ENCODE results near the gene FBXO28.
"Not testable (repeated sequence)": the region's sequence is repeated elsewhere in the genome, so short reads cannot be mapped to it uniquely, and the experiment has no call there.

The FBXO28 gene, protein sequence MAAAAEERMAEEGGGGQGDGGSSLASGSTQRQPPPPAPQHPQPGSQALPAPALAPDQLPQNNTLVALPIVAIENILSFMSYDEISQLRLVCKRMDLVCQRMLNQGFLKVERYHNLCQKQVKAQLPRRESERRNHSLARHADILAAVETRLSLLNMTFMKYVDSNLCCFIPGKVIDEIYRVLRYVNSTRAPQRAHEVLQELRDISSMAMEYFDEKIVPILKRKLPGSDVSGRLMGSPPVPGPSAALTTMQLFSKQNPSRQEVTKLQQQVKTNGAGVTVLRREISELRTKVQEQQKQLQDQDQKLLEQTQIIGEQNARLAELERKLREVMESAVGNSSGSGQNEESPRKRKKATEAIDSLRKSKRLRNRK

DNA sequence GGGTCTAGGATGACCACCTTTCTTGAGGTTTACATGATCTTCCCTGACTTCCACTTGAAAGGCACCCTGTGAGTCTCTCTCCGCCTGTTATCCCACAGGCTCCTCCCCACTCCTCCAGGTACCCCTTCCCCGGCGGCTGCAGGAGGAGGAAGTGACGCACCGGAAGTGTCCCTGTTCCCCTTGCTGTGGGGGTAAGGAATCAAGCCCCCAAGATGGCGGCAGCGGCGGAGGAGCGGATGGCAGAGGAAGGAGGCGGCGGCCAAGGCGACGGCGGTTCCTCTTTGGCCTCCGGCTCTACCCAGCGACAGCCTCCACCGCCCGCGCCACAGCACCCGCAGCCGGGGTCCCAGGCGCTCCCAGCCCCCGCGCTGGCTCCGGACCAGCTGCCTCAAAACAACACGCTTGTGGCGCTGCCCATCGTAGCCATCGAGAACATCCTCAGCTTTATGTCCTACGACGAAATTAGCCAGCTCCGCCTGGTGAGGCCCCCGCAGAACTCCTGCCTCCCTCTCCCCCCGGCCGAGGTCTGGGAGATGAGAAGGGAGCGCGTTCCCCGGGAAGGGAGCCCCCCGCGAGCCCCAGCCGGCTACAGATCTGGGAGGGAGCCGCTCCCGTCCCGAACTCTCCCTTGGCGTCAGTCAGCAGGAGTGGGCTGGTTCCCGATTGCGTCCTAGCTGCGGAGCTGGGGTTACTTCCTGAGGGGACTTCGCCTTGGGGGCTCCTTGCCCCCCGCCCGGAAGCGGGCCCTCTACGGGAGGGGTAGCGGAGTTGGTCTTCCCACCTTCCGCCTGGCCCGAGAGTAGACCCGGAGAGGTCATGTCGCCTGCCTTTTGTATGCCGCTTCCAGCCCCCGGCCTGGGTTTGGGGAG is at the start of gene FBXO28:
FBXO28 (plus strand) TSS at position 194 of the 869 bp plus-strand sequence; CDS start at position 213, 19 bp downstream.
- peak; percentile 94 for DNase-seq

DNA sequence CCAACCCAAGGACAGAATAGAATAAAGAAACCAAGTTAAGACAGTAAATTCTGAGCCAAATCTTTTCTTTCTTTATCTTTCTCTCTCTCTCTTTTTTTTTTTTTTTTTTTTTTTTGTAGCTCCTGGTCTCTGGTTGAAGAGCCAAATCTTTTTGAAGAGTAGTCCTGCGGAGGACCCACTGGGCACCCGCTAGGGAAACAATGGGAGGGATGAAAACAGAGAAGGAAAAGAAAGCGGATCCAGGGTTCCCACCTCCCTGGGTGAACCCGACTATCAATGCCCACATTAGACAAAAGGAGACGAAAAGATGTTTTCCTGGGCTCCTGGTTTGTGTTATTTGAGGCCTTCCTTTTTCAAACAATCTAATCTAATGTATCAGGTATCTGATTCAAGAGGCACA is 49.8 kb upstream of the FBXO28 start:
- no peak for DNase-seq

DNA sequence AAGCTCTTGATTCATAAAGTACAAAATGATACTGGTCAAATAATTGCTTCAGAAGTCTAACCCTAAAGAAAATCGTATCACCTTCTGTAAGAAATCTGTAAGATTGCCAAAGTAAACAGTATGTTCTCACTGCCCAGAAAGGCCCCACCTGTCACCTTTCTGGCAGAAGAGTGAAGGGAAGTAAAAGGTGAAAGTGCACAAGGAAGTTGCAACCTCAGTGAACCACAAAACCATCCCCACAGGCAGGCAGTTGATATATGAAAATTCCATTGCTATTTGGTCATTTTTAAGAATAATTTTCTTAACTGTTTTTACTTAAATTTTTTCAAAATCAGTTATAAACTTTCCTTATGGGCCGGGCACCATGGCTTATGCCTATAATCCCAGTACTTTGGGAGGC is 48.5 kb upstream of the FBXO28 start:
- DNase-seq: no peak

DNA sequence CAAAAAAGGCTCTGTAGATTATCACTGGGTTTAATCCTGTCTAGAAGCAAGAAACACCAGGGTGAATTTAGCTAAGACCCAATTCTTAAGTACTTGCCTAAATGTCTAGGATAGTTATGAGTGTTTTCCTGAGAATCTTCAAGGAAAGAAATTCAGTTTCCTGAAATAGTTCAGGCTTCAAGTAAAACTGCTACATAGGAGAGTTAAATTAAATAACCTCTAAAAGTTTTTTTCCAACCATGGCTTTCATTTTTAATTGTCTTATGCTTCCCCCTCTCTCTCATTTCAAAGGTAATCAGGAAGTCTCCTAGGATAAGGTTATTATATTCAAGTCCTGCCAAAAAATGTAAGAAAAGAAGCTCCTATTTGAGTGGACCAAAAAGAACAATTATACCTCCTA is 46.7 kb upstream of the FBXO28 start:
- DNase-seq: no peak

DNA sequence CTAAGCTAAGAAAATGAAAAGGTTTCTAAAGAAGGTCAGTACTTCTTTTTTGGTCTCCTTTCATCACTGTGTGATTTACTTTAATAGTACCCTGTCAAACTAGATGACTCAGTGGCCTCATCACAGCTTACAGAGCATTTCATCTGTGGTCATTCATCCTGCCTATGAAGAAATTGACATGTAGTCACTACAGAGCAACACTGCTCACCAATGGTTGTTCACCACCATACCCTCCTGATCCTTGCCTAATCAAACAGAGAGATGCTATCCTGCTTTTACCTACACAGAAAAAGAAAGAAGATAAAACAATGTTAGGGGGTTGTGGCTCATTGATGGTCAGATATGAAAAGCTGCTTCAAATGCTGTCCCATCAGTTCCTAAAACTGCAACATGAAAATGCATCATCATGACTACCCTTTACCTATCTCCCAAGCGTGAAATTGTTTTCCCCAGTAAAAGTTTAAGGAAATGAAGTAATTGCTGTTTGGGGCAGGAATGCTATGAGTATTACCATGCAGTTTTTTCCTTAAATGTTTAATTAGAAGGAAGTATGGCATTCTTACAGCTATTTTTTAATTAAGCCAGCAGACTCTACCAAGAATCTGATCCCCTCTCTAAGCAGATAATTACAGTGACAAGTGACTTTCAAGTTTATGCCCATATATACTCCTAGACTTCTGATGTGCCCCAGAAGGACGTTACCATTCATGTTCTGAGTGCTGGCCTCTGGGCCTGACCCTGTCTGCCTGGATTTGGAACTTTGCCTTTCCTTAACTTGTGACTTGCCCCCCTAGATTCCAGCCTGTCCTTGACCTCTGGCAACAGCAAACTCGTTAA is 46.1 kb upstream of the FBXO28 start:
- DNase-seq: no peak

DNA sequence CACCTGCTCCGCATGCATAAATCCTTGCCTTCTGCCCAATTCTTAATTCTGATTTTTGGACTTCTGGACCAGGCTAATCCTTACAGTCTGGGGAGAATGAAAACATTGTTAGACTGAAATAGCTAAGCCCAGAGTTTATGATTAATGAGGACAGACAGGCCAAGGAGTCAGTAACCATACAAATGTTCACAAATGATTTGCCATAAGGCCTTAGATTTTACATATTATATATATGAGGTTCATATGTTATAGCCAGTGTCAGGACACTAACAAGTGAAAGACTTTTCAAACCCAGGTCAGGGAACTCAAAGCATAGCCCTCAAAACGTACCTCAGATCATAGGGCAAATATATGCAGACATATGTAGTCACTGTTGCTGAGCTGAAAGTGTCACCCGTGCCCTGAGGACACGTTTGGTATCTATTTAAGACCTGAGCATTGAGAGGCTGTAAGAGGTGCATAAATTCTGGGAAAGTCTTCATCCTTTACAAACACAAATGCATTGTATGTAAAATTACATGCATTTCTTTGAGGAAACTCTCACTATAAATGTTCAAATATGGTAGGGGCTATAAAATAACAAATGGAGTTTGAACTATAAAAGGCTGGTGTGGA is 45.3 kb upstream of the FBXO28 start:
- DNase-seq: no peak

DNA sequence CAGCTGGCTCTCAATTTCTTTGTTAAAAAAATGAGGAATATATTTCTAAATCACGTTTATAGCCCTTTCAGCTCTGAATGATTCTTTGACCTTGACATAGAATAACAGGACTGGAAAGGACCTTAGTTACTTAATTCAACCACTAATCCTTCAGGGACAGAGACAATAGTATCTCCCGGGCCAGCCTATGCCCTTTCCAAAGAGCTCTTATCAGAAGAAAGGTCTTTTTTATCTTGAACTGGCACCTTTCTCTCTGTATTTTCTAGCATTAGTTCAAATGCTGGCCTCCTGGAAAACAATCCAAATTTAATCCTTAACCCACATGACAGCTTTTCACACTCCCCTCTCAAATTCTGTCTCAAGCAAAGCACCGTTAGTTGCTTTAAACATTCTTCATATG is 44.8 kb upstream of the FBXO28 start:
- DNase-seq: no peak

DNA sequence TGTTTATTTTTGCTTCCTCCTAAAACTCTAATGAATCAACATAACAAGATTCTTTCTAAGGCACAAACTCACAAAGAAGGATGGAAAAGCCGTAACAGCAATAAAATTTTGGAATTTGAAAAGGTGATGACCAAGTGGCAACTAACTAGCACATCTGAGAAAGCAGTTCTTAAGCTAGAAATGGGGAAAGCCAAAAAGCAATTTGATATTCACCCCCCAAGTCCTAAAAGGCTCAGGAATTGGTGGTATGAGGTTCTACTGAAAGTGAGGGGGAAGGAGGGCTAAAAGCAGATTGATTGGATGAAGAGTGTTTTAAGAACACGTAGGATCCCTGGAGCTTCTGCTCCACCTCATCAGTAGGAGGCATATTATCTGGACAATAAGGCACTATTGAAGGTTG is 43.4 kb upstream of the FBXO28 start:
- DNase-seq: no peak

DNA sequence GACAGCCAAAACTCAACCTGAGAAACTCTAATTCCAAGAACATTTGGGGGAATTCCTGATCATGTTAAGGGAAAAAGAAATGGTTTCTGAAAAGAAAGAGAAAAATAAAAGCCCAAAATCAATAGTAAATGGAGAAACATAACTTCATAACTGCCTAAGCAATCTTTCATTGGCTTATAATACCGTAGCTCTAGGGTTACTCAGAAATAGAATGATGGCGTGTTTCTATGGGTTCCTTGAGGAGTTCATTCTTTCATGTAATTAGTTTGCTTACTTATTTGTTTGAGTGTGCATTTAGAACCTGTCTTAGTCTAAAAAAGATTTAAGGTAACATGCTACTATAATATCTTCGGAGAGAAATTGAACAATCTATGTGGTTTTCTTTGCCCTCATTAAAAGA is 37.5 kb upstream of the FBXO28 start:
- DNase-seq: no peak

DNA sequence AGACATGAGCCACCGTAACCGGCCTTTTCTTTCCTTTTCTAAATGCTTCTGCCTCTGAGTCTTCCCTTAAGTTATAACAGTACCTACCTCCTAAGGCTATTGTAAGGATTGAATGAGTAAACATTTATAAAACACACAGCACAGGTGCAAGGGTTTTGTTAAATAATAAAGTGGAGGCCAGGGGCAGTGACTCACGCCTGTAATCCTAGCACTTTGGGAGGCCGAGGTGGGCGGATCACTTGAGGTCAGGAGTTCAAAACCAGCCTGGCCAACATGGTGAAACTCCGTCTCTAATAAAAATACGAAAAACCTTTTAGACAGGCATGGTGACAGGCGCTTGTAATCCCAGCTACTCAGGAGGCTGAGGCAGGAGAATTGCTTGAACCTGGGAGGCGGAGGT is 34.3 kb upstream of the FBXO28 start:
- DNase-seq: not testable (repeated sequence)

DNA sequence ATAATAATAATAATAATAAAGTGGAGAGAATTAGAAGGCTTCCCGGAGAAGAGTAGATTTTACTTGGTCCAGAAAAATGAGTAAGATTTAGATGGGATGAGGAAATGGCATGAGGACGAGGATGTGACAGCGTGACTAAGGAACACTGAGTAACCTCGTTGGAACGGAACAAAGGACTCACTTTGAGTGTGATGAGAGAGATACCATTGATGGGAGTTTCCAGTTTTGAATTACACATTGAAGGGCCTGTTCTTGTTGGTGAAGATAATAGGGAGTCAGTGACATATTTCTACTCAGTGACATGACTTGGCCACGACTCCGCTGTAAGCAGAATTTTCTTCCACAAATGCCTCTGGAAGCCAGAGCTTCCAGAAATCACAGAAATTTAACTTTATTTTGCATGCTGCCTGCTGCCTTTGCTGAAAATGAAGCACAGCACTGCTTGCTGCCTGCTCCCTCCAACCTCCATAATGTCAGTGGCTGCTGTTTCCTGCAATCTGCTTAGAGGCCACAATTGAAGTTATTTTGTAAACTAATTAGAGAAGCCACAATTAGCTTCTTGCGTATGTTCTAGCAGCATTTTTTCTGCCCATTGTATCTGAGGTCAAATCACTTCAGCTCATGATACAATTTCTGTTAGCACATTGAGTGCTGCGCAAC is 33.7 kb upstream of the FBXO28 start:
- DNase-seq: no peak

DNA sequence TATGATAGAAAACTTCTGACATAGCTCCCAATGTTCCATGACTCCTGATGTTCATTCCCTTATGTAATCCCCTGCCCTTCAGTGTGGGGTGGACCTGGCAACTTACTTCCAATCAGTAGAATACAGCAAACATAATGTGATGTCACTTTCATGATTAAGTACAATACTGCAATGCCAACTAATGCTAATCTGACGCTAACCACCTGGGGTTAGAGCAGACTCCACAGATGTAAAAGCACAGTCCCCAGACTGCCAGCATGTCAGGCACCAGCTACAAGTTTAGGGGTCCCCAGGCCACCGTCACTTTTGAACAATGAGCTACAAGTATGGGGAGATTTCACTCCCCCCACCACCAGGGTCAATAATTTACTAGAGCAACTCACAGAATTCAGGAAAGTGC is 32.3 kb upstream of the FBXO28 start:
- no peak for DNase-seq

DNA sequence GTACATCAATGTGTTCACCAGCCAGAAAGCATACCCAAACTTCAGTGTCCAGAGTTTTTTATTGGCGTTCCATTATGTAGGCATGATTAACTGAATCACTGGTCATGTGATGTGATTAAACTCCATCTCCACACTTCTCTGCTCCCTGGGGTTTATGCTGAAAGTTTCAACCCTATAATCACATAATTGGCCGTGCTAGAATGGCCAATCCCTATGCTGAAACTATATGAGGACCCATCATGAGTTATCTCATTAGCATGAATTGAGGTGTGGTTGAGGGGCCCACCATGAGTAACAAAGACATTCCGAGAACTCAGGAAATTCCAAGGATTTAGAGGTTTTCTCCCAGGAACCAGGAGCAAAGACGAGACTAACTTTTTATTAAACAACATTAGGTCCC is 31.8 kb upstream of the FBXO28 start:
- DNase-seq: no peak

DNA sequence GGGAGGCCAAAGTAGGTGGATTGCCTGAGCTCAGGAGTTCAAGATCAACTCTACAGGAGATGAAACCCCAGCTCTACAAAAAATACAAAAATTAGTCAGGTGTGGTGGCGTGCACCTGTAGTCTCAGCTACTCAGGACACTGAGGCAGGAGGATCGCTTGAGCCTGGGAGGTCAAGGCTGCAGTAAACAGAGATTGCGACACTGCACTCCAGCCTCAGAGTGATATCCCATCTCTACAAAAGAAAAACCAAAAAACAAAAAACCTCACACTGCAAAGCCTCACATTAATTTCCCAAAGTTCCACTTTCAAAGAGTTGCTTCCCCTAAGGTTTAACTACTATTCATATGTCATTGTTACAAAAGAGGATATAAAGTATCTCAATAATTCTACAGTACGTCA is 29.0 kb upstream of the FBXO28 start:
- no peak for DNase-seq

DNA sequence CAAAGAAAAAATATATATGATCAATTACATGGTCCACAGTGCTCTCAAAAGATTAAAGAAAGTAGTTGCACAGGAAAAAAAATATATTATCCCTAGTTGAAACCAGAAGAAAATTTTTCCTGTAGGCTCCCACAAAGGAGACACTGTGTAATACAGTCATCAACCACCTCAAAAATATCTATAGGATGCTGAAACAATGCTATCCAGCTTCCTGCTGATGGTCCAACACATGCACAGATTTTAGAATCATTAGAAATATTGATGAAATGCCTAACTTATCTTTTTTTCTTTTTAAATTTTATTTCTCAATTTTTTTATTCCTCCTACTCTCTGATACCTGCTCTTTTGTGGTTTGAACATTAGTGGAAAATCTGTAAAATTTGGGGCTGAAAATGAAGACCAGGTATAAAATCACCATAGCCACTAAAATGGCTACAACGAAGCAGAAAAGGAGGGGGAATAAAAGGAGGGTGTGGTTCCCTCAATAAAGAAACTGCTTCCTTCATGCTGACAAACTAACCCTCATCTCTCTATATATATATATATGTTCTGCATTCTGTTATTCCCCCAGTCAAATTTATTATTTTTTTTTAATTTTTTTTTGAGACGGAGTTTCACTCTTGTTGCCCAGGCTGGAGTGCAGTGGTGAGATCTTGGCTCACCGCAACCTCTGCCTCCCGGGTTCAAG is 28.3 kb upstream of the FBXO28 start:
- no peak for DNase-seq

DNA sequence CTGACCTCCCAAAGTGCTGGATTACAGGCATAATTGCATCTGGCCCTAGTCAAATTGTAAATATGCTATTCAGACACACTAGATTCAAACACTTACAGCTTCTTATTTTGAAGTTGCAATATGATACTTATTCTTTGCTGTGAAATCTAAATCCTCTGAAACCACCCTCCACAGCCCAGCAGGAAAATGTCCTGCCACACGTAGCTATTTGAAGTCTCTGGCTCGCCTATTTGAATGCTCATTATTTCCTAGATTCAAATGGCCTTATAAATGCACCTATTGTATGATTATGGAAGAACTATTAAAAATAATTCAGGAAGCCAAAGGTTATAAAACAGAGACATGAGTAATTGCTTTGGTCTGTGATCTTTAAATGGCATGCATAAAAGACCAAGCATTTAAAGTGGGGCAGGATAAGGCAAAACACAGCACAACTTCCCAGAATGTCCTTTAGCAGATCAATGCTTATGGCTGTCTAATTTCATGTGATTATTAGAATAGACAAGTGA is 26.6 kb upstream of the FBXO28 start:
- DNase-seq: no peak

DNA sequence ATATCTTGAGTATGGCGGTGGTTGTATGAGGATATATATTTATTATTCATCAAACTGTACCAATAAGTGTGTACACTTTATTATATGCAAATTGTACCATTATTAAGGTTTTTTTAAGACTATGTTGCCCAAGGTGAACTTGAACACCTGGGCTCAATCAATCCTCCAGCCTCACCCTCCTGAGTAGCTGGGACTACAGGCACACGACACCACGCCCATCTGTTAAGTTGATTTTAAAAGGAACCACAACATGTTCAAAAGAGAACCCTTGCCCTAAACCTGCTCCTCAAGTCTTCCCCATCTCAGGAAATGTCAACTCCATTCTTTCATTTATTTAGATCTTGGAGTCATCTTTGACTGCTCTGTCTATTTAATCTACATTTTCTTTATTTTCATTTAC is 24.3 kb upstream of the FBXO28 start:
- no peak for DNase-seq

DNA sequence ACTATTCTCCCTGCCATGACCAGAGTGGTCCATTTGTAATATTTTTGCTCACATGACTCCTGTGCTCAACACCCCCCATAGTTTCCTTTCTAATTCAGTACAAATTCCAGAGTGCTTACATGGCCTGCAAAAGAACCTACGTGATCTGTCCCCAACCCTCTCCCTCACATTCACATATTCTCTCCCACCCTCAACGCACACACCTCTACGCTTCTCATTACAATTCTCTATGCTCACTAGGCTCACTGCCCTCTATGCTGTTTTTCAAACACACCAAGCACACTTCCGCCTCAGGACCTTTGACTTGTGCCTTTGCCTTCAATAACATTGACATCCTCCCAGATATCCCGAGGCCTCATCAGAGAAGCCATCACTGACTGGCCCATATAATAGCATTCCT is 23.8 kb upstream of the FBXO28 start:
- DNase-seq: no peak

DNA sequence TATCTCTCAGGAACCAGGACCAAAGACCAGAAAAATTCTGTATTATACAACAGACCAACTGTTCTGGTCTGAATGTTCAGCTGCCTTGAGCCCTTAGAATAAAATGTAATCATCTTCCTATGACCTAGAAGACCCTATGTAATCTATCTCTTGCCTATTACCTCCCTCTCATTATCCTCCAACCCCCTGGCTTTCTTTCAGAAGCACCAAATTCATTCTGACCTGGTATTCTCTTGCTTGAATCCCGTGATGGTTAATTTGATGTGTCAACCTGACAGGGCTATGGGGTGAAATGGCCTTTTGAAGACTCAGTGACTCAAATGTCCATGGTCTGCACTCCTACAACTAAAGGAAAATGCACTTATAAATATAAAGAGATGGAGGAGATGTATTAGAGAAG is 21.8 kb upstream of the FBXO28 start:
- no peak for DNase-seq

DNA sequence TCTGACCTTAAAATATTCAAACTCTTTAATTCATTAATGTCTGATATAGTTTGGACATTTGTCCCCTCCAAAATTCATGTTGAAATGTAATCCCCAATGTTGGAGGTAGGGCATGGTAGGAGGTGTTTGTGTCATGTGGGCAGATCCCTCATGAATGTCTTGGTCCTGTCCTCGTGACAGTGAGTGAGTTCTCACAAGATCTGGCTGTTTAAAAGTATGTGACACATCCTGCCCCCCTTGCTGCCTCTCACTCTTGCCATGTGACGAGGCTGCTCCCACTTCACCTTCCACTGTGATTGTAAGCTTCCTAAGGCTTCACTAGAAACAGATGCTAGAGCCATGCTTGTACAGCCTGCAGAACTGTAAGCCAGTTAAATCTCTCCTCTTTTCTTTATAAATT is 21.3 kb upstream of the FBXO28 start:
- no peak for DNase-seq

DNA sequence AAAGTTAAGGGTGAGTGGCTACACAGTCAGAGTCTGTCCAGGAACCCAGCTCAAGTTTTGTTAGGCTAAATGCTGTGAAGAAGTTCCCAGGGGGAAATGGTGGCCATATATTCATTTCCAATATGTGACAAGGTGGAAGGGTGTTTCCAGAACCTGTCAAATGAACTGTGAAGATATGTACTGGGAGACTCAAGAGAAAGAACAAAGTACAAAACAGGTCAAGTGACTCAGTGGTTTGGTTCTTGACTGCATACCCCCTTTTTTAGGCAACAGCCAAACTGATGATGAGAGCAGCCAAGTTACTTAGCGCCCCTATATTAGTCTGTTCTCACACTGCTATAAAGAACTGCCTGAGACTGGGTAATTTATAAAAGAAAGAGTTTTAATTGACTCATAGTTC is 18.6 kb upstream of the FBXO28 start:
- DNase-seq: no peak

DNA sequence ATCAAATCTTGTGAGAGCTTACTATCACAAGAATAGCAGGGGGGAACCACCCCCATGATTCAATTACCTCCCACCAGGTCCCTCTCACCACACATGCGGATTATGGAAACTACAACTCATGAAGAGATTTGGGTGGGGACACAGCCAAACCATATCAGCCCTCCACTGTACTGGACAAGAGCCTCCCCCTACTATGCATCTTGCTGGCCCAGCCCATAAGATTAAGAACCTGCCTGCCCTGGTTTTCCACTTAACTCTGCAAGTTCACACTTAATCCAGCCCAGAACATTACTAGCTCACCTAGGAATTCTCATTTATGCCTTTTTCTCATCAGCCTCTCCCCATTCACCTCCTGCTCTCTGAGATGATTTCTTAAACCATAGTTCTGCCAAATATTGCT is 18.0 kb upstream of the FBXO28 start:
- DNase-seq: no peak

All from right forelimb (tissue), 1 donor.